Small intestine (tissue), 7 donors: ENCODE data around the gene OPCML. TPM values are rescaled to one million over a fixed set of nuclear protein-coding genes. Genes with fewer than 3 reads are reported as not detected.

Experiments
- DNase-seq, 2 donors: peaks; one replicate each; pipeline versions ENCODE4 v3.0.0 to v3.0.0-alpha.2; 2013
- FAIRE-seq: peaks from 2 replicates; lab custom pipeline; 2012; peaks lifted over from hg19 to GRCh38; lab: Jason Lieb, UNC
- H3K27ac ChIP-seq, 3 donors: one replicate each; pipeline ENCODE4 v1.5.1; 2013; ENCODE audit warnings: low read length in 2 of 3, mild to moderate bottlenecking in 2 of 3, control low read depth in 1 of 3, inconsistent platforms in 1 of 3, low read depth in 1 of 3, moderate library complexity in 1 of 3
- H3K27me3 ChIP-seq, 3 donors: one replicate each; pipeline ENCODE4 v1.6.1; 2013; ENCODE audit warnings: low read length in 3 of 3, inconsistent platforms in 1 of 3; ENCODE audit not compliant: control insufficient read depth in 3 of 3, insufficient read depth in 3 of 3
- H3K36me3 ChIP-seq, 3 donors: one replicate each; pipeline ENCODE4 v1.6.1; 2013; ENCODE audit warnings: low read length in 3 of 3, inconsistent platforms in 1 of 3, low read depth in 1 of 3, mild to moderate bottlenecking in 1 of 3, moderate library complexity in 1 of 3; ENCODE audit not compliant: control insufficient read depth in 3 of 3, insufficient read depth in 2 of 3
- H3K4me1 ChIP-seq, 3 donors: one replicate each; pipeline ENCODE4 v1.6.1; 2013; ENCODE audit warnings: low read length in 2 of 3, inconsistent platforms in 1 of 3, low read depth in 1 of 3, mild to moderate bottlenecking in 1 of 3, moderate library complexity in 1 of 3; ENCODE audit not compliant: control insufficient read depth in 3 of 3, insufficient read depth in 2 of 3
- H3K4me3 ChIP-seq, 3 donors: one replicate each; pipeline ENCODE4 v1.5.1; 2013; ENCODE audit warnings: low read length in 3 of 3, control low read depth in 1 of 3, inconsistent platforms in 1 of 3, low read depth in 1 of 3, mild to moderate bottlenecking in 1 of 3, moderate library complexity in 1 of 3
- H3K9me3 ChIP-seq, 2 donors: one replicate each; pipeline ENCODE4 v1.6.1; 2013; ENCODE audit warnings: low read depth in 1 of 2, low read length in 1 of 2; ENCODE audit not compliant: control insufficient read depth in 2 of 2, insufficient read depth in 1 of 2
- WGBS, 3 donors: extraction: QIAGEN DNeasy Blood & Tissue Kit; methylation state at CpG; one replicate each; pipeline ENCODE4 v1.1.7; 2013; 5-methylcytosine and 5-hydroxymethylcytosine counted together
- polyA plus RNA-seq, 4 donors: library from polyadenylated mRNA; stranded (reverse) in 3 of 4; unstranded in 1 of 4; fragments of 200-250 nt in 3 of 4; fragments of 120-200 nt in 1 of 4; gene quantifications; one replicate each; pipeline versions ENCODE4 v1.2.1 to v1.2.3, GENCODE V29; 2013
- donor health status: healthy with polysubstance abuse.
- donor health status: control.
- donor health status: control.
- donor health status: Bipolar disorder and iron deficiency.
- donor health status: healthy.

Gene OPCML
- polyA plus RNA-seq, 4 donors = 0.16 to 2.0 TPM; not detected in 2

GRCh38 chr11:132589791-132590190, 942.5 kb downstream of the OPCML start:
- Histone ChIP-seq H3K27me3 (peaks cover 0 to 2% (median 0%) of the 10 kb centered on the region in 3 donors), H3K27ac (no peak overlapping the region), H3K4me1 (no peaks in the 10 kb centered on the region), H3K36me3 (no peaks in the 10 kb centered on the region), H3K4me3 (no peak overlapping the region), H3K9me3 (no peaks in the 10 kb centered on the region)
- FAIRE-seq (no peak), DNase-seq (no peak)
- 63 to 95% (median 95%) methylated on average over 1 of the region's 1 CpG for WGBS, 3 donors

- H3K9me3 ChIP-seq = no peaks in the 10 kb centered on the region
- no peak overlapping the region for H3K4me3 ChIP-seq
- FAIRE-seq (no peak), DNase-seq (no peak)
- no peak overlapping the region for H3K27ac ChIP-seq
- no peaks in the 10 kb centered on the region for H3K4me1 ChIP-seq
- peaks cover 0 to 2% (median 0%) of the 10 kb centered on the region in 3 donors for H3K27me3 ChIP-seq
- H3K36me3 ChIP-seq = no peaks in the 10 kb centered on the region
Observed at GRCh38 chr11:132588366-132588765, 943.9 kb downstream of the OPCML start.

GRCh38 chr11:132587716-132588115, 944.6 kb downstream of the OPCML start:
- no peak overlapping the region for H3K4me3 ChIP-seq
- H3K27me3 ChIP-seq = peaks cover 0 to 2% (median 0%) of the 10 kb centered on the region in 3 donors
- DNase-seq (no peak), FAIRE-seq (no peak)
- H3K27ac ChIP-seq = no peak overlapping the region
- no peaks in the 10 kb centered on the region for H3K4me1 ChIP-seq
- 92 to 98% (median 94%) methylated on average over 2 of the region's 2 CpGs for WGBS, 3 donors
- no peaks in the 10 kb centered on the region for H3K36me3 ChIP-seq
- H3K9me3 ChIP-seq = no peaks in the 10 kb centered on the region

- H3K27ac ChIP-seq = no peak overlapping the region
- H3K4me1 ChIP-seq = no peaks in the 10 kb centered on the region
- DNase-seq = no peak
- H3K4me3 ChIP-seq = no peak overlapping the region
- WGBS, 3 donors = 67 to 79% (median 74%) methylated on average over 2 of the region's 2 CpGs
- no peaks in the 10 kb centered on the region for H3K9me3 ChIP-seq
- no peaks in the 10 kb centered on the region for H3K36me3 ChIP-seq
- H3K27me3 ChIP-seq = peaks cover 0 to 2% (median 0%) of the 10 kb centered on the region in 3 donors
- FAIRE-seq = no peak
Observed at GRCh38 chr11:132586801-132587200, 945.5 kb downstream of the OPCML start.

- no peak overlapping the region for H3K27ac ChIP-seq
- WGBS, 3 donors = 80 to 83% (median 80%) methylated on average over 10 of the region's 10 CpGs
- no peak overlapping the region for H3K4me3 ChIP-seq
- H3K27me3 ChIP-seq = peaks cover 0 to 2% (median 0%) of the 10 kb centered on the region in 3 donors
- no peaks in the 10 kb centered on the region for H3K4me1 ChIP-seq
- DNase-seq (no peak), FAIRE-seq (no peak)
- H3K36me3 ChIP-seq = no peaks in the 10 kb centered on the region
- peaks cover 0 to 2% of the 10 kb centered on the region in 2 donors for H3K9me3 ChIP-seq
Observed at GRCh38 chr11:132579634-132580327, 952.5 kb downstream of the OPCML start.

- no peaks in the 10 kb centered on the region for H3K36me3 ChIP-seq
- peaks cover 0 to 2% (median 0%) of the 10 kb centered on the region in 3 donors for H3K27me3 ChIP-seq
- H3K9me3 ChIP-seq = peaks cover 0 to 2% of the 10 kb centered on the region in 2 donors
- FAIRE-seq = no peak
- H3K4me3 ChIP-seq = no peak overlapping the region
- no peak for DNase-seq
- 85 to 89% (median 89%) methylated on average over 3 of the region's 3 CpGs for WGBS, 3 donors
- H3K27ac ChIP-seq = no peak overlapping the region
- no peaks in the 10 kb centered on the region for H3K4me1 ChIP-seq
Observed at GRCh38 chr11:132579136-132579535, 953.2 kb downstream of the OPCML start.

- WGBS, 3 donors = 79 to 100% (median 89%) methylated on average over 1 of the region's 1 CpG
- Histone ChIP-seq H3K27me3 (peaks cover 0 to 2% (median 0%) of the 10 kb centered on the region in 3 donors), H3K9me3 (peaks cover 0 to 2% of the 10 kb centered on the region in 2 donors), H3K36me3 (no peaks in the 10 kb centered on the region), H3K4me1 (no peaks in the 10 kb centered on the region), H3K27ac (no peak overlapping the region), H3K4me3 (no peak overlapping the region)
- FAIRE-seq = no peak
- DNase-seq = no peak
Observed at GRCh38 chr11:132578580-132578979, 953.7 kb downstream of the OPCML start.

- Histone ChIP-seq H3K4me1 (no peaks in the 10 kb centered on the region), H3K4me3 (no peak overlapping the region), H3K9me3 (peaks cover 0 to 2% of the 10 kb centered on the region in 2 donors), H3K27ac (no peak overlapping the region), H3K36me3 (no peaks in the 10 kb centered on the region), H3K27me3 (peaks cover 0 to 2% (median 0%) of the 10 kb centered on the region in 3 donors)
- FAIRE-seq (no peak), DNase-seq (no peak)
- WGBS, 3 donors = 55 to 70% (median 70%) methylated on average over 3 of the region's 3 CpGs
Observed at GRCh38 chr11:132576706-132577105, 955.6 kb downstream of the OPCML start.
